Smooth muscle cell (in vitro differentiated cells): Measurements from ENCODE around the gene TRAF3IP1. TPM values are rescaled to one million over a fixed set of nuclear protein-coding genes. Genes with fewer than 3 reads are reported as not detected.
"Not testable (repeated sequence)": the region's sequence is repeated elsewhere in the genome, so short reads cannot be mapped to it uniquely, and the experiment has no call there.

Source experiments
- DNase-seq: peaks from one replicate; lab custom pipeline; 2025; ENCODE audit not compliant: unreplicated experiment; lab: John Stamatoyannopoulos, UW
- H2AFZ ChIP-seq: fragments of 200-600 bp; sonication (generic); 2 replicates; pipeline ENCODE4 v1.6.0; 2016; ENCODE audit warnings: antibody characterized with exemption, low read depth, mild to moderate bottlenecking
- H3F3A ChIP-seq: fragments of 200-600 bp; sonication (generic); 2 replicates; pipeline ENCODE4 v1.6.0; 2017; ENCODE audit warnings: antibody characterized with exemption, low read depth
- H3K27ac ChIP-seq: fragments of 200-600 bp; sonication (generic); 2 replicates; pipeline ENCODE4 v1.5.1; 2016; ENCODE audit warnings: low read depth, mild to moderate bottlenecking
- H3K27me3 ChIP-seq: fragments of 200-600 bp; sonication (generic); 2 replicates; pipeline ENCODE4 v1.6.1; 2016; ENCODE audit warnings: low read depth, mild to moderate bottlenecking
- H3K36me3 ChIP-seq: fragments of 200-600 bp; sonication (generic); 2 replicates; pipeline ENCODE4 v1.5.1; 2016; ENCODE audit warnings: low read depth
- H3K4me1 ChIP-seq: fragments of 200-600 bp; sonication (generic); 2 replicates; pipeline ENCODE4 v1.5.1; 2016; ENCODE audit warnings: low read depth
- H3K4me2 ChIP-seq: fragments of 200-600 bp; sonication (generic); 2 replicates; pipeline ENCODE4 v1.6.0; 2016; ENCODE audit warnings: mild to moderate bottlenecking
- H3K4me3 ChIP-seq: fragments of 200-600 bp; sonication (generic); 2 replicates; pipeline ENCODE4 v1.5.1; 2016; ENCODE audit warnings: mild to moderate bottlenecking
- H3K79me2 ChIP-seq: fragments of 200-600 bp; sonication (generic); 2 replicates; pipeline ENCODE4 v1.6.0; 2016; ENCODE audit warnings: low read depth, mild to moderate bottlenecking
- H3K9ac ChIP-seq: fragments of 200-600 bp; sonication (generic); 2 replicates; pipeline ENCODE4 v1.6.0; 2016; ENCODE audit warnings: low read depth
- H3K9me3 ChIP-seq: fragments of 200-600 bp; sonication (generic); replicated peaks from 2 replicates; pipeline ENCODE4 v1.5.1; 2016; ENCODE audit warnings: low read depth
- H4K20me1 ChIP-seq: fragments of 200-600 bp; sonication (generic); 2 replicates; pipeline ENCODE4 v1.6.0; 2016; ENCODE audit warnings: low read depth
- CTCF ChIP-seq: fragments of 200-600 bp; sonication (generic); IDR thresholded peaks from 2 replicates; pipeline ENCODE4 v1.5.1; 2017; ENCODE audit warnings: borderline replicate concordance, mild to moderate bottlenecking, antibody characterized with exemption; ENCODE audit not compliant: insufficient read depth, poor library complexity, severe bottlenecking
- WGBS: methylation state at CpG from one replicate; pipeline ENCODE4 v1.1.7; 2016; ENCODE audit warnings: low lambda C conversion rate; 5-methylcytosine and 5-hydroxymethylcytosine counted together
- polyA plus RNA-seq: library from polyadenylated mRNA; unstranded; fragments of >200 nt; fragmentation: Nextera tagmentation; extraction: Ambion mirVana; gene quantifications from 2 replicates; pipeline ENCODE4 v1.2.1, GENCODE V29; 2016
- total RNA-seq: library from RNA; depleted of rRNA; stranded (reverse); fragments of >200 nt; gene quantifications from 2 replicates; pipeline ENCODE4 v1.2.3, GENCODE V29; 2014

Gene TRAF3IP1
- total and polyA plus RNA-seq, 2 experiments from 2014 or later = 5.3 to 7.5 TPM

DNA sequence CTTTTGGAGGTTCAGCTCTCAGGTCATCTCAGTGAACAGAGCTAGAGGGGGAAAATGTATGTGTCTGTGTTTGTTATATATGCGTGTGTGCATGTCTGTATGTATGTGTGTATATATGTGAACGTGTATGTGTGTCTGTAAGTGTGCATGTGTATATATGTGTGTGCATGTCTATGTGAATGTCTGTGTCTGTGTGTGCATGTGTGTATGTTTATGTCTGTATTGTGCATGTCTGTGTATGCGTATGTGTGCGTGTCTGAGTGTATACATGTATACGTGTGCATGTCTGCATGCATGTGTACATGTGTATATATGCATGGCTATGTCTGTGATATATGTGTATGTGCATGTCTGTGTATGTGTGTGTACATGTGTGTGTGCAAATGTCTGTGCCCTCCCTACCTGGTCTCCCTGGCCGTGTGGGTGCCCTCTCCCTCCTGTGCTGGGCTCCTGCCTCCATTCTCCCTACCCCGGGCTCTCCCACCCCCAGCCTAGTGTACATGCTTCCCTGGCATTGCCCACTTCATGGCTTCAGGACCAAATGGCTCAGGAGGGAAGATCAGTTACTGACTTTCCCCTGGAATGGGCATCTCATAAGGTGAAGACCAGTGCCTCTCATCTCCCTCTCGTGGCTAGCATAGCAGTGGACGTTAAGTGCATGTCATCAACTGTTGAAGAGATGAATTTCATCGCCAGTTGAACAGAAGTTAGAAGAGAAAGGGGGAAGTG, 49.9 kb downstream of the TRAF3IP1 start:
- no peak overlapping the region for H3K27ac ChIP-seq
- no peak for DNase-seq
- no peaks in the 10 kb centered on the region for H3F3A ChIP-seq
- no peaks in the 10 kb centered on the region for H3K79me2 ChIP-seq
- H4K20me1 ChIP-seq = no peaks in the 10 kb centered on the region
- TF ChIP-seq CTCF = no peak
- H3K4me3 ChIP-seq = no peak overlapping the region
- H3K36me3 ChIP-seq = no peaks in the 10 kb centered on the region
- H3K9me3 ChIP-seq = no peaks in the 10 kb centered on the region
- H3K9ac ChIP-seq = no peak overlapping the region
- WGBS = 96% methylated on average over 10 of the region's 10 CpGs
- H3K27me3 ChIP-seq = no peaks in the 10 kb centered on the region
- H3K4me2 ChIP-seq = no peak overlapping the region
- H2AFZ ChIP-seq = no peak overlapping the region
- no peaks in the 10 kb centered on the region for H3K4me1 ChIP-seq

DNA sequence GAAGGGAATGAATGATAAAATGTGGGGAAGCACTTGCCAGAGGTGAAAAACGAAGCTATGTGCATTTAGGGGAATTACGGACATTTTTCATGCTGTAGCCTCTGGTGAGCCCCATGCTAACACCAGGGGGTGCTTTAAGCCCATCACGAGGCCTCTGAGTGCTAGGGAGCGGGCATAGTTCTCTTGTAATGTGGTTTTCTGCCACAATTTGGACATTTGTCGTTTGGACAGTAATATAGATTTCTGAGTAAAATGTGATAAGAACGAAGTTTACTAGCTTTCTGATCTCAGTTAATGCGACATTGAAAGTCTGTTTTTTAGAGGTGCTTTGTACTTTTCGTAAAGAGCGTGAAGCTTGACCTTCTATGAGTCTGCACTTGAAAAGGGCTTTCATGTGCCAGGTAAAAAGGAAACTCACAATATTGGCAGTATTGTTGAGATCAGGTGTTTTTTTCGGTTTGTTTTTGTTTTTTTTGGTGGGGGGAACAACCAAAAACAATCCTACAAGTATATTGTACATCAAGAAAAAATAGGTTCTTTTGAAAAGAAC, 50.6 kb downstream of the TRAF3IP1 start:
- Histone ChIP-seq H3K9ac (no peak overlapping the region), H2AFZ (no peak overlapping the region), H3K36me3 (no peaks in the 10 kb centered on the region), H3F3A (no peaks in the 10 kb centered on the region), H3K27ac (no peak overlapping the region), H3K4me2 (no peak overlapping the region), H3K79me2 (no peaks in the 10 kb centered on the region), H3K27me3 (no peaks in the 10 kb centered on the region), H3K4me1 (no peaks in the 10 kb centered on the region), H3K9me3 (no peaks in the 10 kb centered on the region), H4K20me1 (no peaks in the 10 kb centered on the region), H3K4me3 (no peak overlapping the region)
- WGBS = 48% methylated on average over 10 of the region's 10 CpGs
- peak; percentile 69 for TF ChIP-seq CTCF
- no peak for DNase-seq

GRCh38 chr2:238372277-238372676, 52.0 kb downstream of the TRAF3IP1 start:
- not testable (repeated sequence) for H3K9me3 ChIP-seq, H2AFZ ChIP-seq, H3F3A ChIP-seq, H3K4me3 ChIP-seq, H3K27me3 ChIP-seq, H3K9ac ChIP-seq, H3K4me2 ChIP-seq, H3K27ac ChIP-seq, DNase-seq, H3K4me1 ChIP-seq, H3K36me3 ChIP-seq, H4K20me1 ChIP-seq, H3K79me2 ChIP-seq
- WGBS = 93% methylated on average over 3 of the region's 3 CpGs

DNA sequence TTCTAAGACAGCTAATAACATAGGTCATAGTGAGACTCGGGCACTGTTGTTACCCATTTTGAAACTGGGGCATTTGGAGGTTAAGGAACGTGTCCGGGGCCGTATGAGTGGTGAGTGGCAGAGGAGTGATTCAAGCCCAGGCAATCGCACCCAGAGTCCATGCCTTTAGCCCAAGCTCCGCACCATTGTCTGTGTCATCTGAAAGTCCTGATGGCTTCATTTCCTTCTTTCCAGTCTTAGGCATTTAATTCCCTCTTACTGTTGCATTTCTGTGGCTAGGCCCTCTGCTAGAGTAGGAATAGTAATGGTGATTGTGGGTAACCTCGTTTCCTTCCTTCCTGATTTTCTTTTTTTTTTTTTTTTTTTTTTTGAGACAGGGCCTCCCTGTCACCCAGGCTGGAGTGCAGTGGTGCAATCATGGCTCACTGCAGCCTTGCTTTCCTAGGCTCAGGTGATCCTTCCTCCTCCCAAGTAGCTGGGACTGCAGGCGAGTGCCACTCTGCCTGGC, 56.6 kb downstream of the TRAF3IP1 start:
- 81% methylated on average over 8 of the region's 8 CpGs for WGBS
- H3F3A ChIP-seq = no peaks in the 10 kb centered on the region

More for the DNA sequence above, 56.6 kb downstream of the TRAF3IP1 start:
- no peaks in the 10 kb centered on the region for H3K9me3 ChIP-seq
- H3K9ac ChIP-seq = no peak overlapping the region
- no peaks in the 10 kb centered on the region for H3K79me2 ChIP-seq
- no peak overlapping the region for H3K4me3 ChIP-seq
- H3K27ac ChIP-seq = no peak overlapping the region
- no peak overlapping the region for H2AFZ ChIP-seq
- no peaks in the 10 kb centered on the region for H3K27me3 ChIP-seq
- no peaks in the 10 kb centered on the region for H4K20me1 ChIP-seq
- no peaks in the 10 kb centered on the region for H3K36me3 ChIP-seq
- H3K4me2 ChIP-seq = no peak overlapping the region
- TF ChIP-seq CTCF = no peak
- no peaks in the 10 kb centered on the region for H3K4me1 ChIP-seq
- no peak for DNase-seq
